HL-60 (cell line): ENCODE data around the gene OSER1.

Experiments used
- DNase-seq, 2 experiments: peaks; one replicate each; pipeline ENCODE4 v3.0.0-alpha.2; 2010 to 2020; ENCODE audit warnings: low read depth in 1 of 2, low spot score in 1 of 2
- H3K27ac ChIP-seq: fragments of 250-450 bp; sonication (Bioruptor Pico); replicated peaks from 2 replicates; pipeline ENCODE4 v1.5.1; 2020; ENCODE audit warnings: mild to moderate bottlenecking, moderate library complexity
- H3K27me3 ChIP-seq: fragments of 250-450 bp; sonication (Bioruptor Pico); 2 replicates; pipeline ENCODE4 v1.5.1; 2021; ENCODE audit warnings: mild to moderate bottlenecking, moderate library complexity; ENCODE audit not compliant: insufficient read depth, poor library complexity, severe bottlenecking
- H3K4me3 ChIP-seq: replicated peaks from 2 replicates; pipeline ENCODE4 v1.5.1; 2011; ENCODE audit warnings: mild to moderate bottlenecking, control low read depth, low read length; ENCODE audit not compliant: insufficient read depth
- GABPA ChIP-seq: IDR thresholded peaks from 2 replicates; pipeline ENCODE4 v1.6.1; 2012; ENCODE audit warnings: low read depth
- POLR2AphosphoS5 ChIP-seq: IDR thresholded peaks from 2 replicates; pipeline ENCODE4 v1.6.1; 2012; ENCODE audit warnings: low read depth
- SPI1 ChIP-seq: IDR thresholded peaks from 2 replicates; pipeline ENCODE4 v1.6.1; 2012; ENCODE audit warnings: low read depth, mild to moderate bottlenecking, borderline replicate concordance
- TF ChIP-seq, protein P1 (sequence below): IDR thresholded peaks from 2 replicates; pipeline ENCODE4 v1.6.1; 2012; ENCODE audit warnings: low read depth; ENCODE audit not compliant: insufficient replicate concordance
- TF ChIP-seq, protein P2 (sequence below): IDR thresholded peaks from one replicate; pipeline ENCODE4 v1.5.1; 2011; ENCODE audit warnings: low read length, control low read depth, inconsistent platforms; ENCODE audit not compliant: insufficient read depth

The OSER1 gene

DNA sequence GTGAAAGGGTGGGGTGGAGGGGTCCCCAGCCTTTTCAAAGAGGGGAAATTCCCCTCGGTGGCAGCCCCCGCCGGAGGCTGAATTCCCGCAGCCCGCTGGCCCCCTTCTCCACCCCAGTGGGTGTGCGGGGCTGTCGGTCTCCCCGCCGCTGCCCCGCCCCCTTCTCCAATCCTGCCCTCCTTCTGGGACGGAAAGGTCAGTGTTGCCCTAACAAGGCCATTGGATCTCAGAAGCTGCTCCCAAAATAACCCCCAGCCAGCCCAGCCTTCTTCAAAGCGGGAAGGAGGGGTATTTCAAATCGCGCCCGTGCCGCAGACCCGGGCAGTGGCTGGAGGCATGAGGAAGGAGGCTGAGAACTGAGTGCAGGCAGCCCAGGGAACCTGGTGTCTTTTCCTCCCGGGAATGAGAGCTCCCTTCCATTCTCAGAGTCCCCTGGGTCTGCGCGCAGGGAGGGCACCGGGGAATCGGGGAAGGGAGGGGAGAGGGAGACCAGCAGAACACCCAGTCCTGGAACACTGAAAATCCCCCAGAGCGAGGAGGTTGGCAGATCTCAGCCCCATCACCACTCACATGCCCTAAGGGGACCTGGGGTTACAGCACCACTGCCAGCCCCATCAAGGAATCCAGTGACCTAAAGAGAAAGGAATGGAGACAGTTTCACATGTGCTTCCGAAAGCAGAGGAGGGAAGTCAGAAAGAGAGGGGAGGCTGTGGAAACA, 23.4 kb downstream of the OSER1 start, which contains the start of gene JPH2:
Gene JPH2, minus strand, starts transcription at position 135 of the 718 bp plus-strand sequence. CDS start 483 bp downstream, outside the sequence.
- H3K27me3 ChIP-seq = peaks cover 13% of the 10 kb centered on the region
- DNase-seq = no peak
- H3K4me3 ChIP-seq = no peak within 1 kb of the TSS
- no peak within 1 kb of the TSS for H3K27ac ChIP-seq
- TF ChIP-seq, protein P1, sequence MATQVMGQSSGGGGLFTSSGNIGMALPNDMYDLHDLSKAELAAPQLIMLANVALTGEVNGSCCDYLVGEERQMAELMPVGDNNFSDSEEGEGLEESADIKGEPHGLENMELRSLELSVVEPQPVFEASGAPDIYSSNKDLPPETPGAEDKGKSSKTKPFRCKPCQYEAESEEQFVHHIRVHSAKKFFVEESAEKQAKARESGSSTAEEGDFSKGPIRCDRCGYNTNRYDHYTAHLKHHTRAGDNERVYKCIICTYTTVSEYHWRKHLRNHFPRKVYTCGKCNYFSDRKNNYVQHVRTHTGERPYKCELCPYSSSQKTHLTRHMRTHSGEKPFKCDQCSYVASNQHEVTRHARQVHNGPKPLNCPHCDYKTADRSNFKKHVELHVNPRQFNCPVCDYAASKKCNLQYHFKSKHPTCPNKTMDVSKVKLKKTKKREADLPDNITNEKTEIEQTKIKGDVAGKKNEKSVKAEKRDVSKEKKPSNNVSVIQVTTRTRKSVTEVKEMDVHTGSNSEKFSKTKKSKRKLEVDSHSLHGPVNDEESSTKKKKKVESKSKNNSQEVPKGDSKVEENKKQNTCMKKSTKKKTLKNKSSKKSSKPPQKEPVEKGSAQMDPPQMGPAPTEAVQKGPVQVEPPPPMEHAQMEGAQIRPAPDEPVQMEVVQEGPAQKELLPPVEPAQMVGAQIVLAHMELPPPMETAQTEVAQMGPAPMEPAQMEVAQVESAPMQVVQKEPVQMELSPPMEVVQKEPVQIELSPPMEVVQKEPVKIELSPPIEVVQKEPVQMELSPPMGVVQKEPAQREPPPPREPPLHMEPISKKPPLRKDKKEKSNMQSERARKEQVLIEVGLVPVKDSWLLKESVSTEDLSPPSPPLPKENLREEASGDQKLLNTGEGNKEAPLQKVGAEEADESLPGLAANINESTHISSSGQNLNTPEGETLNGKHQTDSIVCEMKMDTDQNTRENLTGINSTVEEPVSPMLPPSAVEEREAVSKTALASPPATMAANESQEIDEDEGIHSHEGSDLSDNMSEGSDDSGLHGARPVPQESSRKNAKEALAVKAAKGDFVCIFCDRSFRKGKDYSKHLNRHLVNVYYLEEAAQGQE = no peak
- TF ChIP-seq, protein P2, sequence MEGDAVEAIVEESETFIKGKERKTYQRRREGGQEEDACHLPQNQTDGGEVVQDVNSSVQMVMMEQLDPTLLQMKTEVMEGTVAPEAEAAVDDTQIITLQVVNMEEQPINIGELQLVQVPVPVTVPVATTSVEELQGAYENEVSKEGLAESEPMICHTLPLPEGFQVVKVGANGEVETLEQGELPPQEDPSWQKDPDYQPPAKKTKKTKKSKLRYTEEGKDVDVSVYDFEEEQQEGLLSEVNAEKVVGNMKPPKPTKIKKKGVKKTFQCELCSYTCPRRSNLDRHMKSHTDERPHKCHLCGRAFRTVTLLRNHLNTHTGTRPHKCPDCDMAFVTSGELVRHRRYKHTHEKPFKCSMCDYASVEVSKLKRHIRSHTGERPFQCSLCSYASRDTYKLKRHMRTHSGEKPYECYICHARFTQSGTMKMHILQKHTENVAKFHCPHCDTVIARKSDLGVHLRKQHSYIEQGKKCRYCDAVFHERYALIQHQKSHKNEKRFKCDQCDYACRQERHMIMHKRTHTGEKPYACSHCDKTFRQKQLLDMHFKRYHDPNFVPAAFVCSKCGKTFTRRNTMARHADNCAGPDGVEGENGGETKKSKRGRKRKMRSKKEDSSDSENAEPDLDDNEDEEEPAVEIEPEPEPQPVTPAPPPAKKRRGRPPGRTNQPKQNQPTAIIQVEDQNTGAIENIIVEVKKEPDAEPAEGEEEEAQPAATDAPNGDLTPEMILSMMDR = no peak
- TF ChIP-seq GABPA = no peak
- no peak for TF ChIP-seq POLR2AphosphoS5
- TF ChIP-seq SPI1 = no peak

DNA sequence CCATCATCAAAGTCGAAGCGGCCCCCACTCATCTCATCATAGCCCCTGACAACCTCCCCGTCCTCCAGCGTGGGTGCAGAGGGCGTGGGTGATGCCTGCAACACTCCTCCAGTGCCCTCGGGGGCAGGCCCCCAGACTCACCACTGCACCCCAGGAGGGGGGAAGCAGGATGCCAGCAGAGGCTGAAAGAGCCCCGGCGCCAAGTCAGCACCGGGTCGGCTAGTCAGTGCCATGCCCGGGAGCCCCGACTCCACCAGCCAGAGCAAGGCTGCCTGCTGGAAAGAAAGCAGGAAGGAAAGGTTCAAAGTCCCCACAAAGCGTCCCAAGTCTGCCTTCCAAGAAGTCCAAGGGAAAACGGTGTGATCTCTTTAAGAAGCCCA, 23.9 kb downstream of the OSER1 start:
- H3K27me3 ChIP-seq = peaks cover 15% of the 10 kb centered on the region
- TF ChIP-seq, protein P1 = no peak
- no peak for TF ChIP-seq SPI1
- H3K4me3 ChIP-seq = no peak overlapping the region
- DNase-seq = no peak
- H3K27ac ChIP-seq = no peak overlapping the region

DNA sequence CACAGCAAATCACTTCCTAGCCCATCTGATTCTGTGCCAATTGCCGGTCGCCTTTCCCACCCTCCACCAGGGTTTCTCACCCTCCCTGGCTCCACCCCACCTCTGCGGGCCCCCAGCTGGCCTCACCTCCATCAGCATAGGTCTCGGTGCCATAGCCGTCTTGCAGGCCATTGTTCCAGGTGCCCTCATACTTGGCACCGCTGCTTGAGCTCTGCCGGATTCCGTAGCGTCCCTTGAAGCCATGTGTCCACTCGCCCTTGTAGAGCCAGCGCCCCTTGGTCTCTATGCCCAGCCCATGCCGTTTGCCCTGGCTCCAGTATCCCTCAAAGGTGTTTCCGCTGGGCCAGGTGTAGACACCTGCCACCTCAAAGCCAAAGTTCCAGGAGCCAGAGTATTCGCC, 24.4 kb downstream of the OSER1 start:
- DNase-seq = no peak
- TF ChIP-seq GABPA (no peak), POLR2AphosphoS5 (no peak), SPI1 (no peak)
- TF ChIP-seq, protein P2 = no peak
- TF ChIP-seq, protein P1 = no peak
- H3K27ac ChIP-seq = no peak overlapping the region
- no peak overlapping the region for H3K4me3 ChIP-seq
- H3K27me3 ChIP-seq = peaks cover 17% of the 10 kb centered on the region
